Activated B cell treated with CpG ODN at 0.5 μM for 24 hours (primary cell): ENCODE measurements around the gene LMO7. TPM values are rescaled to one million over a fixed set of nuclear protein-coding genes. Genes with fewer than 3 reads are reported as not detected.

Source experiments
- ATAC-seq: fragments of 200-7000 bp; cut with Tn5 transposase; one replicate; pipeline ENCODE4 v1.10.0; 2021; ENCODE audit warnings: low read depth, mild to moderate bottlenecking, moderate library complexity
- CTCF ChIA-PET: fragments of 350-600 bp; sonication (Branson Sonifier 250); formaldehyde crosslinking; loops from one replicate; lab custom pipeline; 2021; ENCODE audit warnings: antibody characterized with exemption; lab: Charles Lee
- POLR2A ChIA-PET: fragments of 350-600 bp; sonication (Branson Sonifier 250); formaldehyde crosslinking; loops from one replicate; lab custom pipeline; 2021; ENCODE audit warnings: antibody characterized with exemption; lab: Charles Lee
- DNase-seq: peaks from one replicate; pipeline ENCODE4 v3.0.0; 2022
- H3K27ac Mint-ChIP-seq: one replicate; pipeline ENCODE4 v1.8.0; 2020; ENCODE audit warnings: mixed read lengths
- H3K27me3 Mint-ChIP-seq: one replicate; pipeline ENCODE4 v1.8.0; 2021; ENCODE audit warnings: mixed read lengths
- H3K36me3 Mint-ChIP-seq: one replicate; pipeline ENCODE4 v1.8.0; 2021; ENCODE audit warnings: low read depth, mixed read lengths
- H3K4me1 Mint-ChIP-seq: one replicate; pipeline ENCODE4 v1.8.0; 2021; ENCODE audit warnings: mixed read lengths
- H3K4me3 Mint-ChIP-seq: one replicate; pipeline ENCODE4 v1.8.0; 2020; ENCODE audit warnings: mild to moderate bottlenecking, mixed read lengths
- H3K9me3 Mint-ChIP-seq: one replicate; pipeline ENCODE4 v1.8.0; 2020; ENCODE audit warnings: mixed read lengths
- intact Hi-C: fragments of 100-400 bp; cut with micrococcal nuclease; formaldehyde crosslinking; loops from one replicate; pipeline ENCODE4 v1.15.1; 2024
- total RNA-seq: library from RNA; stranded (reverse); gene quantifications from 2 replicates; pipeline ENCODE4 v1.2.3, GENCODE V29; 2022
- TF ChIP-seq, protein P1 (sequence below): fragments of 200-600 bp; IDR thresholded peaks from one replicate; pipeline ENCODE4 v1.8.0; 2022; ENCODE audit warnings: antibody characterized with exemption, mild to moderate bottlenecking

The LMO7 gene
- total RNA-seq, 1 donor from 2014 or later = 19.5 TPM

DNA sequence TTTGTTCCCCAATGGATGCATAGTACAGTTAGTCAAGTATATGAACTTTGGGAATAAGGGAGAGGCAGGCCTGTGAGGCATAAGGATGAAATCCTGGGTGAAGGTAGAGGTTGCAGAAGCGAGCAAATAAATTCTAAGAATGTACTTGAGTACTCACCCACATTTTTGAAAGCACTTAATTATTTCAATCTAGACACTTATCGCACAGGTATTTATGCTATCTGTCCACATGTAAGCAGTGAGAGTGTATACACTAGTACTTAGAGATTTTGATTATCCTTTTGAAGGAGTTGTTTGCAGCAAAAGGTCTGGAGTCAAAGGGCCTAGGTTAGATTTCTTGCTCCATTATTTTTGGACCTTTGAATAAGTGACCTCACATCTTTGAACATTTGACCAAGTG, 77.7 kb downstream of the LMO7 start:
- CTCF ChIA-PET = no interaction called here
- H3K36me3 Mint-ChIP-seq = peaks cover 3% of the 10 kb centered on the region

DNA sequence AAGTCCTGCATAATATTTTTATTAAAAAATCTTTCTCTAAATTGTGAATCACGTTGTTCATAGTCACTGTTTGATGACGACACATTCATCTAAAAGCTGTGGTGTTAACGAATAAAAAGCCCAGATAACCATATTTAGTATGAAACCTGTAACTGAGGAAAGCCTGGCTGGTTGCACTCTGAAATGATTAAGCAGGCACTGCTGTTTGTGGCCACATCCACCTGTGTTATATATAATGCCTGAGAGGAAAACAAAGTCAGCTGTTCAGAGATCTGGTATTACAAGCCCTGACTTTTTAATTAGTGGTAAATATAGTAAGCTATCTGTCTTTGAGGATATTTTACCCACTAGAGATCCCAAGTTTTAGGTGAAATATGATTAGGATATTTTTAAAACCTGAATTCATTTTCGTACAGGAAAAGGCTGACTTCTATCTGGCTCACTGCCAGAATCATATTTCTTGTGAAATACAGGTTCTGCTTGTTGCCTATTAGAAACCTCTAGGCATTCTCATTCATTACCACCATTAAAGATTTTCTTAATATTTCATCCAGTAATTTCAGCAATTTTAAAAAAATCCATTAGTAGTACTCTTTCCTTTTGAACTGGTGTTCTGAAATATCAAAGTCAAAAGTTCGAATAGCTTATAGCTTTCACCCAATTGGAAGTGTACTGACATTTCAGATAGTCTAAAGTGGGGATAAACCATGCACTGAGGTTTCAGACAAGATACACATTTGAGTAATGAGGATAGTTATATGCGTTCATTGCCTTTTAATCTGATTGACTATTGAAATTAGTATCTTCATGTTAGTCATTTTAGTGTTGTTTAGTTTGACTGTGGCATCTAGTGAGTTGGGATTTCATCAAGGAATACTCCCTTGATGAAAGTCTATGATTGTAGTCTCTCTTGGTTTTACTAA, 79.7 kb downstream of the LMO7 start:
- DNase-seq (no peak), ATAC-seq (no peak)
- TF ChIP-seq, protein P1, sequence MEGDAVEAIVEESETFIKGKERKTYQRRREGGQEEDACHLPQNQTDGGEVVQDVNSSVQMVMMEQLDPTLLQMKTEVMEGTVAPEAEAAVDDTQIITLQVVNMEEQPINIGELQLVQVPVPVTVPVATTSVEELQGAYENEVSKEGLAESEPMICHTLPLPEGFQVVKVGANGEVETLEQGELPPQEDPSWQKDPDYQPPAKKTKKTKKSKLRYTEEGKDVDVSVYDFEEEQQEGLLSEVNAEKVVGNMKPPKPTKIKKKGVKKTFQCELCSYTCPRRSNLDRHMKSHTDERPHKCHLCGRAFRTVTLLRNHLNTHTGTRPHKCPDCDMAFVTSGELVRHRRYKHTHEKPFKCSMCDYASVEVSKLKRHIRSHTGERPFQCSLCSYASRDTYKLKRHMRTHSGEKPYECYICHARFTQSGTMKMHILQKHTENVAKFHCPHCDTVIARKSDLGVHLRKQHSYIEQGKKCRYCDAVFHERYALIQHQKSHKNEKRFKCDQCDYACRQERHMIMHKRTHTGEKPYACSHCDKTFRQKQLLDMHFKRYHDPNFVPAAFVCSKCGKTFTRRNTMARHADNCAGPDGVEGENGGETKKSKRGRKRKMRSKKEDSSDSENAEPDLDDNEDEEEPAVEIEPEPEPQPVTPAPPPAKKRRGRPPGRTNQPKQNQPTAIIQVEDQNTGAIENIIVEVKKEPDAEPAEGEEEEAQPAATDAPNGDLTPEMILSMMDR = no peak
- Mint-ChIP-seq H3K36me3 (peaks cover 3% of the 10 kb centered on the region), H3K4me3 (no peak overlapping the region), H3K9me3 (no peaks in the 10 kb centered on the region), H3K4me1 (no peaks in the 10 kb centered on the region), H3K27ac (no peak overlapping the region), H3K27me3 (no peaks in the 10 kb centered on the region)
- POLR2A ChIA-PET = no interaction called here
- intact Hi-C loops = no loop called here
- CTCF ChIA-PET = interaction anchor here (0.6 to 1.3 kb wide), 2 partner anchors 20 to 85 kb away, joined by 4 to 5 read pairs; no protein-coding TSS in a partner anchor

More for the DNA sequence above, 77.7 kb downstream of the LMO7 start:
- DNase-seq (no peak), ATAC-seq (no peak)
- intact Hi-C loops = no loop called here
- Mint-ChIP-seq H3K27me3 (no peaks in the 10 kb centered on the region), H3K27ac (no peak overlapping the region), H3K9me3 (peaks cover 2% of the 10 kb centered on the region), H3K4me1 (no peaks in the 10 kb centered on the region), H3K4me3 (no peak overlapping the region)
- POLR2A ChIA-PET = no interaction called here
- TF ChIP-seq, protein P1 = no peak

DNA sequence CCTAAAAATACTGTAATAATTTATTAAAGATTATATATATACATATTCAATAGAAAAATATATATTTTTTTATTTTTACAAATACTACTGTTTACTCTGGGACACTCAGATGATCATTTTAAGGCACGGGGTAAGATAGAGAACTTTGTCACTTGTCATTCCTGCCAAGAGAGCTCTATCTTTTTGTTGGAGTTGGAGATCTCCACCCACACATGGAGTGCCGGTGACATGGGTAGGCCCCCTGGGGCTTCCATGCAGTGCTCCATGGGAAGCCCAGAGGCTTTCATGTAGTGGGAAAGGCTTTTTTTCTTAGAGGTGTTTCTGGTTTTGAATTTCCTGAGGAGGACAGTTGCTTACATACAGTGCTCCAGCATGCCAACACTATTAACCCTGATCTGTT, 81.4 kb downstream of the LMO7 start:
- Mint-ChIP-seq H3K27me3 (no peaks in the 10 kb centered on the region), H3K36me3 (peaks cover 3% of the 10 kb centered on the region), H3K27ac (no peak overlapping the region), H3K9me3 (no peaks in the 10 kb centered on the region), H3K4me3 (no peak overlapping the region), H3K4me1 (no peaks in the 10 kb centered on the region)
- DNase-seq (no peak), ATAC-seq (no peak)
- intact Hi-C loops = no loop called here
- CTCF ChIA-PET = no interaction called here
- POLR2A ChIA-PET = no interaction called here
- TF ChIP-seq, protein P1 = no peak

DNA sequence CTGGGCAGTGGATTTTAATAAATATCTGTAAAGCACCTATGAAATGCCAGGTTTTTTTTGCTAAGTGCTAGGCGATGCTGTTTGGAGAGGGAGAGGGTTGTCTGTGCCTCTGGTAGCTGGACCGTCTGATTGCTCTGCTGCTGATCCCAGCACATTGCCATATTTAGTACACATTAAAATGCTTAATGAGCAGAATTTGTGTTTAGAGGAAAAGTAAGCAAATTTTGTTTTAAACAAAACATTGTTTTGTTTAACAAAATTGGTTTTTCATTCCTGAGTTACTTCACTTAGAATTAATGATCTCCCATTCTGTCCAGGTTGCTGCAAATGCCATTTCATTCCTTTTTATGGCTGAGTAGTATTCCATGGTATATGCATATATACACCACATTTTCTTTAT, 85.2 kb downstream of the LMO7 start:
- H3K9me3 Mint-ChIP-seq = no peaks in the 10 kb centered on the region
- intact Hi-C loops = no loop called here
- H3K27ac Mint-ChIP-seq = no peak overlapping the region
- no peak overlapping the region for H3K4me3 Mint-ChIP-seq
- ChIA-PET POLR2A (no interaction called here), CTCF (no interaction called here)
- TF ChIP-seq, protein P1 = no peak
- no peaks in the 10 kb centered on the region for H3K4me1 Mint-ChIP-seq
- H3K36me3 Mint-ChIP-seq = no peaks in the 10 kb centered on the region
- DNase-seq = no peak
- no peak for ATAC-seq
- no peaks in the 10 kb centered on the region for H3K27me3 Mint-ChIP-seq

DNA sequence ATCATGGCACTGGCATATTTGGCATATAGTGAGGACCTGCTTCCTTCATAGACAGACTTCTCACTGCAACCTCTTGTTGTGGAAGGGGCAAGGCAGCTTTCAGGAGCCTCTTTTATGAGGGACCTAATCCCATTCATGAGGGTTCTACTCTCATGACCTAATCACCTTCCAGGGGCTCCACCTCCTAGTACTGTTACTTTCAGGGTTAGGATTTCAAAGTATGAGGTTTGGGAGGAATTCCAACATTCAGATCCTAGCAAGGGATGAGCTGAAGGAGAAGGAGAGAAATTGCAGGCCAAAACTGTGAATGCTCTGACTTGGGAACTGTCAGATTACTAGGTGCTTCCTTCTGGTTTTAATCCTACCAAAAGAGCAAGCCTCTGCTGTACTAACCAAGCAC, 87.8 kb downstream of the LMO7 start:
- ATAC-seq (no peak), DNase-seq (no peak)
- H3K4me3 Mint-ChIP-seq = no peak overlapping the region
- H3K36me3 Mint-ChIP-seq = peaks cover 7% of the 10 kb centered on the region
- intact Hi-C loops = no loop called here
- H3K9me3 Mint-ChIP-seq = no peaks in the 10 kb centered on the region
- no peaks in the 10 kb centered on the region for H3K27me3 Mint-ChIP-seq
- CTCF ChIA-PET = no interaction called here
- H3K27ac Mint-ChIP-seq = no peak overlapping the region
- POLR2A ChIA-PET = interaction anchor here (0.5 kb wide), 1 partner anchor 47 kb away, joined by 3 read pairs; no protein-coding TSS in a partner anchor
- H3K4me1 Mint-ChIP-seq = no peaks in the 10 kb centered on the region
- TF ChIP-seq, protein P1 = no peak
